Hematopoietic multipotent progenitor cell treated with erythropoietin and hydrocortisone succinate and interleukin-3 and kit ligand, for 6 days (in vitro differentiated cells): Measurements from ENCODE around the gene KAZN.
A peak's percentile ranks its signal among the peaks of the same experiment; 100 is the strongest.

Source experiments
- DNase-seq: peaks from one replicate; pipeline ENCODE4 v3.0.0-alpha.2; 2015

KAZN gene

GRCh38 chr1:15073799-15074308, 475.4 kb downstream of the KAZN start:
- no peak for DNase-seq

- DNase-seq: no peak
Observed at GRCh38 chr1:15075175-15075574, 476.7 kb downstream of the KAZN start.

- DNase-seq: peak; percentile 43
Observed at GRCh38 chr1:15075817-15076216, 477.3 kb downstream of the KAZN start.

- no peak for DNase-seq
Observed at GRCh38 chr1:15076807-15077206, 478.3 kb downstream of the KAZN start.

GRCh38 chr1:15077384-15077783, 478.9 kb downstream of the KAZN start:
- DNase-seq: no peak

GRCh38 chr1:15080328-15081007, 482.0 kb downstream of the KAZN start:
- no peak for DNase-seq

GRCh38 chr1:15081102-15081501, 482.6 kb downstream of the KAZN start:
- no peak for DNase-seq

- peak; percentile 15 for DNase-seq
Observed at GRCh38 chr1:15083578-15083977, 485.1 kb downstream of the KAZN start.

- DNase-seq: no peak
Observed at GRCh38 chr1:15088281-15088971, 489.9 kb downstream of the KAZN start.

- DNase-seq: peak; percentile 25
Observed at GRCh38 chr1:15089258-15089992, 490.9 kb downstream of the KAZN start.

- DNase-seq: no peak
Observed at GRCh38 chr1:15090373-15090772, 491.9 kb downstream of the KAZN start.

- DNase-seq: no peak
Observed at GRCh38 chr1:15094056-15094455, 495.6 kb downstream of the KAZN start.

- no peak for DNase-seq
Observed at GRCh38 chr1:15094719-15095495, 496.4 kb downstream of the KAZN start.

GRCh38 chr1:15095496-15095875, 497.0 kb downstream of the KAZN start:
- no peak for DNase-seq

GRCh38 chr1:15096293-15096692, 497.8 kb downstream of the KAZN start:
- DNase-seq: no peak

- DNase-seq: no peak
Observed at GRCh38 chr1:15098176-15099125, 500.0 kb downstream of the KAZN start.

- no peak for DNase-seq
Observed at GRCh38 chr1:15099441-15100120, 501.1 kb downstream of the KAZN start.

- peak; percentile 63 for DNase-seq
Observed at GRCh38 chr1:15100121-15100879, 501.8 kb downstream of the KAZN start.

GRCh38 chr1:15100880-15101760, 502.6 kb downstream of the KAZN start:
- no peak for DNase-seq
